ENCODE results near the gene ZNF217.
A peak's percentile ranks its signal among the peaks of the same experiment; 100 is the strongest.
"Not testable (repeated sequence)": the region's sequence is repeated elsewhere in the genome, so short reads cannot be mapped to it uniquely, and the experiment has no call there.

ZNF217 gene

DNA sequence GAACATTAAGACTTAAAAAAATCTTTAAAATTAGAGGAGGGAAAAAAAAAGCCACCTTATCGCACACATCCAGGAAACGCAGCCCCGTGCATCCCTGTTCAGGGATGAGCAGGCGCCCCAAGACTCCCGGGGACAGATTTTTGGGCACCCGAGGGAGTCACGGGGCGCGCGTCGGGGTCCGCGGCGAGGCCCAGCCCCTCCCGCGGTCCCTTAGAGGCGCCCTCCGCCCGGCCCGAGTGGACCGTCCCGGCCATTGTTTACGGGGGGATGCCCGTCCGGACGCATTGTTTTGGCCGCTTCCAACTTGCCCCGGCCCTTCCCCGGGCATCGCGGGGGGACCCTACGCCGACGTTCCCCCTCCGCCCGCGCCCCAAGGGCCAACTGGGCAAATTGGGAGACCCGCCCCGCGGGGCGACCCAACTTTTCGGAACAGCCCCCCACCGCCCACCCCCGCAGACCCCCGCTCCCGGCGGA, 610 bp downstream of the ZNF217 start:
- TF ChIP-seq CTCF (IDR thresholded peaks at IDR 0.05; ENCODE audit: low read depth, low read length, missing control alignments): no peak
- DNase-seq (ENCODE audit: extremely low read depth, low read depth): no peak
- peak overlapping the region; percentile 76 for H3K4me3 ChIP-seq (replicated peaks; ENCODE audit: low read depth, low read length)

GRCh38 chr20:53592454-53592991, 1.1 kb downstream of the ZNF217 start:
- DNase-seq (ENCODE audit: extremely low read depth, low read depth): not testable (repeated sequence)
- peak overlapping the region; percentile 76 for H3K4me3 ChIP-seq (replicated peaks; ENCODE audit: low read depth, low read length)

DNA sequence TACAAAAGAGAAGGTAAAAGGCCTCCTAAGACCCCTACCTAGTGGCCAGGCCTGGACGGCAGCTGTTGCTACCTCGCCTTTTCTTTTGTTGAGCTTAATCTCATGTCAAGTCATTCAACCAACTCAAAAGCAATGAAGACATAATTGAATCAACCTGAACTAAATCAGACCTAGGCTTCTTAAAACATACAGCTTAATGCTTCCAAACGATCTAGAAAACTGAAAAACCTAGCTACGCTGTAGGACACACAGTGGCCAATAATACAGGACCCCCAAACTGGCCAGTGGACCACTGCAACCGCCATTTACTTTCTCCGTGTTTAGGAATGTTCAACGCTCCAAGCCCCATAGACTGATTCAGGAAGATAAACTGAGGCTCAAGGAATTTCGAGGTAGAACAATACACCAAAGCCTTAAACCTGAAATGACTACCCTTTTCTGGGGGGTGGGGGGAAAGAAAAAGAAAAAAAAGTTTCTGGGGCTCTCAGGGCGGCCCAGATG, 1.6 kb downstream of the ZNF217 start:
- DNase-seq (ENCODE audit: extremely low read depth, low read depth): not testable (repeated sequence)

GRCh38 chr20:53591206-53591741, 2.4 kb downstream of the ZNF217 start:
- DNase-seq (ENCODE audit: extremely low read depth, low read depth): not testable (repeated sequence)
- H3K4me3 ChIP-seq (replicated peaks; ENCODE audit: low read depth, low read length): peak overlapping the region; percentile 76

More for the DNA sequence above, 1.6 kb downstream of the ZNF217 start:
- peak overlapping the region; percentile 76 for H3K4me3 ChIP-seq (replicated peaks; ENCODE audit: low read depth, low read length)

- DNase-seq (ENCODE audit: extremely low read depth, low read depth): not testable (repeated sequence)
- peak overlapping the region; percentile 76 for H3K4me3 ChIP-seq (replicated peaks; ENCODE audit: low read depth, low read length)
Measured at GRCh38 chr20:53590608-53591007, 3.0 kb downstream of the ZNF217 start.

- DNase-seq (ENCODE audit: extremely low read depth, low read depth): not testable (repeated sequence)
- peak overlapping the region; percentile 76; the same call in 1 of the 2 replicates for H3K4me3 ChIP-seq (replicated peaks; ENCODE audit: low read depth, low read length)
Measured at GRCh38 chr20:53590122-53590521, 3.5 kb downstream of the ZNF217 start.

DNA sequence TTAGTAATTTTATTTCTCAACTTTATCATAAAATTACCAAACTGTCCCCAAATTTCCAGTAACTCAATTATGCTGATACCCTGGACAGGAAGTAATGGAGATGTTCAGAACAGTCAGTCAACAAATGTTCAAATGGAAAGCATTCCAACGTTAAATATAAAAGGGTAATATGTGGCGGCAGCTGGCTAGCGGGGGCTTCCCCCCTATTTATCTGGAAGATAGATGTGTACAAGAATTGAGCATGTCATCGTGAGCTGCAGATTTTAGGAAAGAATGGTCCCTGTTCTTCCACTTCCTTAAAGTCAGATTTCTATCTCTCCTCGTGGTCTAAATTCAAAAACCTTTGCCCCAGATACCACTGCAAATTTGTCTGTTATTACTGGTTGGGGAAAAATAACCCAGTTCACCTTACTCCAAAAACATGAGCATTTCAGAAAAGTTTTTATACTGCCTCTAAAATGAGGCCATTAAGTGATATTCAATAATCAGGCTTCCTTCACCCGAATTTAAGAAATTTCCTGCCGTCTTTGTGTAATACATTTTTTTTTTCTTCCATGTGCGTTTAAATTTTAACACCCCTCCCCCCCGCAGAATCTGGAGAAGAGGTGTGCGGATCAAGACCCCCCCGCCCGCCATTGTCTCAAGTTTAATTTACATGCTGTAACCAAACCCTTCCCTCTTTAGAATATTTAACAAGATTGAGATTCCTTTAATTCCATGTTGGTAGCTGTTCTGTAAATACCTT, 4.1 kb downstream of the ZNF217 start:
- DNase-seq (ENCODE audit: extremely low read depth, low read depth): not testable (repeated sequence)
- H3K4me3 ChIP-seq (replicated peaks; ENCODE audit: low read depth, low read length): peak overlapping the region; percentile 11; the same call in 1 of the 2 replicates

GRCh38 chr20:53587157-53587703, 6.4 kb downstream of the ZNF217 start:
- H3K4me3 ChIP-seq (replicated peaks; ENCODE audit: low read depth, low read length); DNase-seq (ENCODE audit: extremely low read depth, low read depth): not testable (repeated sequence)

GRCh38 chr20:53586640-53587039, 7.0 kb downstream of the ZNF217 start:
- no peak overlapping the region for H3K4me3 ChIP-seq (replicated peaks; ENCODE audit: low read depth, low read length)
- TF ChIP-seq CTCF (IDR thresholded peaks at IDR 0.05; ENCODE audit: low read depth, low read length, missing control alignments): no peak
- DNase-seq (ENCODE audit: extremely low read depth, low read depth): no peak

GRCh38 chr20:53585910-53586309, 7.7 kb downstream of the ZNF217 start:
- not testable (repeated sequence) for DNase-seq (ENCODE audit: extremely low read depth, low read depth); H3K4me3 ChIP-seq (replicated peaks; ENCODE audit: low read depth, low read length)

GRCh38 chr20:53585004-53585569, 8.6 kb downstream of the ZNF217 start:
- H3K4me3 ChIP-seq (replicated peaks; ENCODE audit: low read depth, low read length); DNase-seq (ENCODE audit: extremely low read depth, low read depth): not testable (repeated sequence)

GRCh38 chr20:53584550-53584913, 9.1 kb downstream of the ZNF217 start:
- DNase-seq (ENCODE audit: extremely low read depth, low read depth); H3K4me3 ChIP-seq (replicated peaks; ENCODE audit: low read depth, low read length): not testable (repeated sequence)

- not testable (repeated sequence) for DNase-seq (ENCODE audit: extremely low read depth, low read depth); H3K4me3 ChIP-seq (replicated peaks; ENCODE audit: low read depth, low read length)
Measured at GRCh38 chr20:53583660-53584549, 9.7 kb downstream of the ZNF217 start.
